Activated CD4-positive, alpha-beta T cell treated with anti-CD3 and anti-CD28 coated beads, Interleukin-2, amount 50 U/mL, for 48 hours (primary cell): ENCODE measurements around the gene HAPSTR1.

ENCODE experiments used
- DNase-seq, 2 experiments: peaks; one replicate each; pipeline ENCODE4 v3.0.0-alpha.2; 2020

HAPSTR1 gene

GRCh38 chr16:9097266-9098219 is 6.1 kb downstream of the HAPSTR1 start:
- DNase-seq = no peak

- DNase-seq = no peak
Observed at GRCh38 chr16:9098377-9099090, 7.1 kb downstream of the HAPSTR1 start.

- peak; percentile 26 to 48 for DNase-seq
Observed at GRCh38 chr16:9099131-9099625, 7.7 kb downstream of the HAPSTR1 start.

GRCh38 chr16:9102379-9102778 is 10.9 kb downstream of the HAPSTR1 start:
- no peak for DNase-seq

GRCh38 chr16:9102943-9103342 is 11.5 kb downstream of the HAPSTR1 start:
- no peak for DNase-seq

- no peak for DNase-seq
Observed at GRCh38 chr16:9103546-9103945, 12.1 kb downstream of the HAPSTR1 start.

- no peak for DNase-seq
Observed at GRCh38 chr16:9105189-9105588, 13.7 kb downstream of the HAPSTR1 start.

- DNase-seq = no peak
Observed at GRCh38 chr16:9107025-9107970, 15.9 kb downstream of the HAPSTR1 start.

- DNase-seq = no peak
Observed at GRCh38 chr16:9109255-9109654, 17.8 kb downstream of the HAPSTR1 start.

GRCh38 chr16:9112166-9112843 is 20.9 kb downstream of the HAPSTR1 start:
- DNase-seq = no peak

GRCh38 chr16:9112844-9113186 is 21.4 kb downstream of the HAPSTR1 start:
- DNase-seq = no peak

- DNase-seq = no peak
Observed at GRCh38 chr16:9113707-9114106, 22.3 kb downstream of the HAPSTR1 start.

- no peak for DNase-seq
Observed at GRCh38 chr16:9114112-9114511, 22.7 kb downstream of the HAPSTR1 start.

- DNase-seq = no peak
Observed at GRCh38 chr16:9114842-9115241, 23.4 kb downstream of the HAPSTR1 start.

- DNase-seq = no peak
Observed at GRCh38 chr16:9115277-9115676, 23.8 kb downstream of the HAPSTR1 start.

GRCh38 chr16:9116141-9116540 is 24.7 kb downstream of the HAPSTR1 start:
- DNase-seq = no peak

GRCh38 chr16:9118170-9118569 is 26.7 kb downstream of the HAPSTR1 start:
- DNase-seq = no peak

- DNase-seq = no peak
Observed at GRCh38 chr16:9119795-9120194, 28.4 kb downstream of the HAPSTR1 start.

GRCh38 chr16:9122342-9122741 is 30.9 kb downstream of the HAPSTR1 start:
- DNase-seq = no peak

GRCh38 chr16:9122969-9123368 is 31.5 kb downstream of the HAPSTR1 start:
- no peak for DNase-seq

- DNase-seq = no peak
Observed at GRCh38 chr16:9123401-9123800, 32.0 kb downstream of the HAPSTR1 start.

GRCh38 chr16:9123871-9124270 is 32.4 kb downstream of the HAPSTR1 start:
- no peak for DNase-seq
